Measurements from ENCODE around the gene ABCD4. TPM values are rescaled to one million over a fixed set of nuclear protein-coding genes. Genes with fewer than 3 reads are reported as not detected.

ABCD4 gene
- total and polyA plus RNA-seq, 2 of the 4 experiments (the other 2 are of a cell fraction): 12.2 to 20.4 TPM

DNA sequence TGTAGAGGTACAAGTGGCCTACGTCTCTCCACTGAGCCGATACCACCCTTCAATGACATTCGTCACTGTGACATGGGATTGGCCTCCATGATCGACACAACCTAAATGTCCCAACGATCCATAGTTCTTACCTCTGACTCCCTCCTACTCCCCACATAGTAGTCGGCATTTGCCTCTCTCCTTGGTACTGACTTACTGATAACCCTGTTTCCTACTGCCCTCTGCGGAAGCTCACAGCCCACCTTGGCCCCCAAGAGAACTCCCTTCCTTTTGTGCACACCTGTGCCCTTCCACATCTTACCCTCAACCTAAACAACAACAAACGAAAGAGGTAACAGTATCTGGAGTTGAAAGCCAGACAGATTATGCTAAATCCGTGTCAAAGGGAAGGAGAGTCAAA, 39.6 kb downstream of the ABCD4 start:
- no peaks in the 10 kb centered on the region for H3K9me3 ChIP-seq (ENCODE audit: control insufficient read depth, insufficient read depth, low read length)
- no peak overlapping the region for H3K56ac ChIP-seq (ENCODE audit: extremely low read depth, insufficient read depth, low read length)
- H4K5ac ChIP-seq (ENCODE audit: low read depth, low read length): no peak overlapping the region
- H2AK9ac ChIP-seq (replicated peaks; ENCODE audit: low read depth, low read length, poor library complexity): no peak overlapping the region
- H3K4me3 ChIP-seq (ENCODE audit: insufficient read depth, low read depth, low read length): no peak overlapping the region
- no peaks in the 10 kb centered on the region for H3K79me1 ChIP-seq (ENCODE audit: low read depth in 1 of 2, low read length in 2 of 2)
- no peak overlapping the region for H2BK20ac ChIP-seq (ENCODE audit: low read depth, low read length)
- WGBS, 2 experiments (ENCODE audit: extremely low coverage in 2 of 2, insufficient read length in 1 of 2): 67% methylated on average over 8 of the region's 9 CpGs; no CpG with 5 or more reads in 1 of the 2 experiments
- TF ChIP-seq NFE2L2 (IDR thresholded peaks at IDR 0.05; ENCODE audit: low read depth, low read length): no peak
- no peak for TF ChIP-seq CHD1 (IDR thresholded peaks at IDR 0.05; ENCODE audit: low read depth, low read length)
- no peak for TF ChIP-seq RFX5 (IDR thresholded peaks at IDR 0.05; ENCODE audit: low read depth, low read length)
- TF ChIP-seq MAZ (IDR thresholded peaks at IDR 0.05; ENCODE audit: borderline replicate concordance, low read depth, low read length): no peak
- no peak for TF ChIP-seq RCOR1 (IDR thresholded peaks at IDR 0.05; ENCODE audit: insufficient replicate concordance, low read length)
- no peak for TF ChIP-seq CEBPB (IDR thresholded peaks at IDR 0.05; ENCODE audit: low read depth, low read length)
- TF ChIP-seq SMC3 (IDR thresholded peaks at IDR 0.05; ENCODE audit: low read depth, low read length): no peak
- no peak for TF ChIP-seq MAFK (IDR thresholded peaks at IDR 0.05; ENCODE audit: low read depth, low read length)
- no peak for TF ChIP-seq BHLHE40 (IDR thresholded peaks at IDR 0.05; ENCODE audit: low read depth, low read length)
- TF ChIP-seq, protein P1, sequence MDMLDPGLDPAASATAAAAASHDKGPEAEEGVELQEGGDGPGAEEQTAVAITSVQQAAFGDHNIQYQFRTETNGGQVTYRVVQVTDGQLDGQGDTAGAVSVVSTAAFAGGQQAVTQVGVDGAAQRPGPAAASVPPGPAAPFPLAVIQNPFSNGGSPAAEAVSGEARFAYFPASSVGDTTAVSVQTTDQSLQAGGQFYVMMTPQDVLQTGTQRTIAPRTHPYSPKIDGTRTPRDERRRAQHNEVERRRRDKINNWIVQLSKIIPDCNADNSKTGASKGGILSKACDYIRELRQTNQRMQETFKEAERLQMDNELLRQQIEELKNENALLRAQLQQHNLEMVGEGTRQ (IDR thresholded peaks at IDR 0.05; ENCODE audit: low read depth, low read length): no peak
- TF ChIP-seq, protein P2, sequence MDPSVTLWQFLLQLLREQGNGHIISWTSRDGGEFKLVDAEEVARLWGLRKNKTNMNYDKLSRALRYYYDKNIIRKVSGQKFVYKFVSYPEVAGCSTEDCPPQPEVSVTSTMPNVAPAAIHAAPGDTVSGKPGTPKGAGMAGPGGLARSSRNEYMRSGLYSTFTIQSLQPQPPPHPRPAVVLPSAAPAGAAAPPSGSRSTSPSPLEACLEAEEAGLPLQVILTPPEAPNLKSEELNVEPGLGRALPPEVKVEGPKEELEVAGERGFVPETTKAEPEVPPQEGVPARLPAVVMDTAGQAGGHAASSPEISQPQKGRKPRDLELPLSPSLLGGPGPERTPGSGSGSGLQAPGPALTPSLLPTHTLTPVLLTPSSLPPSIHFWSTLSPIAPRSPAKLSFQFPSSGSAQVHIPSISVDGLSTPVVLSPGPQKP (IDR thresholded peaks at IDR 0.05; ENCODE audit: borderline replicate concordance, low read depth, low read length): no peak
- no peak for TF ChIP-seq RAD21 (IDR thresholded peaks at IDR 0.05; ENCODE audit: low read length)
- TF ChIP-seq, protein P3, sequence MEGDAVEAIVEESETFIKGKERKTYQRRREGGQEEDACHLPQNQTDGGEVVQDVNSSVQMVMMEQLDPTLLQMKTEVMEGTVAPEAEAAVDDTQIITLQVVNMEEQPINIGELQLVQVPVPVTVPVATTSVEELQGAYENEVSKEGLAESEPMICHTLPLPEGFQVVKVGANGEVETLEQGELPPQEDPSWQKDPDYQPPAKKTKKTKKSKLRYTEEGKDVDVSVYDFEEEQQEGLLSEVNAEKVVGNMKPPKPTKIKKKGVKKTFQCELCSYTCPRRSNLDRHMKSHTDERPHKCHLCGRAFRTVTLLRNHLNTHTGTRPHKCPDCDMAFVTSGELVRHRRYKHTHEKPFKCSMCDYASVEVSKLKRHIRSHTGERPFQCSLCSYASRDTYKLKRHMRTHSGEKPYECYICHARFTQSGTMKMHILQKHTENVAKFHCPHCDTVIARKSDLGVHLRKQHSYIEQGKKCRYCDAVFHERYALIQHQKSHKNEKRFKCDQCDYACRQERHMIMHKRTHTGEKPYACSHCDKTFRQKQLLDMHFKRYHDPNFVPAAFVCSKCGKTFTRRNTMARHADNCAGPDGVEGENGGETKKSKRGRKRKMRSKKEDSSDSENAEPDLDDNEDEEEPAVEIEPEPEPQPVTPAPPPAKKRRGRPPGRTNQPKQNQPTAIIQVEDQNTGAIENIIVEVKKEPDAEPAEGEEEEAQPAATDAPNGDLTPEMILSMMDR (conservative IDR thresholded peaks at IDR 0.05; ENCODE audit: low read depth, low read length): no peak
- TF ChIP-seq FOS (IDR thresholded peaks at IDR 0.05; ENCODE audit: low read depth, low read length): no peak
- TF ChIP-seq MXI1 (IDR thresholded peaks at IDR 0.05; ENCODE audit: borderline replicate concordance, low read depth, low read length): no peak
- no peak overlapping the region for H3K4me2 ChIP-seq (ENCODE audit: low read depth, low read length)
- no peak overlapping the region for H3K23ac ChIP-seq (ENCODE audit: low read depth, low read length)
- H2BK5ac ChIP-seq (ENCODE audit: low read depth, low read length, poor library complexity, severe bottlenecking): no peak overlapping the region
- no peaks in the 10 kb centered on the region for H3K4me1 ChIP-seq (ENCODE audit: control insufficient read depth, insufficient read depth, low read length)
- no peaks in the 10 kb centered on the region for H4K20me1 ChIP-seq (ENCODE audit: insufficient read depth, low read length)
- no peak overlapping the region for H4K91ac ChIP-seq (ENCODE audit: insufficient read depth, low read depth, low read length)
- no peak for ATAC-seq (ENCODE audit: low read depth)
- no peak overlapping the region for H3K4ac ChIP-seq (ENCODE audit: low read depth, low read length)
- in situ Hi-C loops (cut with MboI; ENCODE audit: low sequenced_read_pairs): no loop called here
- no peak overlapping the region for H3K9ac ChIP-seq (ENCODE audit: low read depth, low read length)
- POLR2A ChIA-PET (ENCODE audit: unreplicated experiment): no interaction called here
- H3K9me1 ChIP-seq (ENCODE audit: insufficient read depth, low read length): peaks cover 6% of the 10 kb centered on the region; the same call in 1 of the 2 replicates
- H2BK120ac ChIP-seq (ENCODE audit: low read depth, low read length): no peak overlapping the region
- dilution Hi-C loops (cut with HindIII; ENCODE audit: low sequenced_read_pairs, unreplicated experiment): no loop called here
- no peak overlapping the region for H3K14ac ChIP-seq (replicated peaks; ENCODE audit: low read depth, low read length)
- no peaks in the 10 kb centered on the region for H3K36me3 ChIP-seq (ENCODE audit: control insufficient read depth, insufficient read depth, low read length)
- no TSS peak for BruUV-seq (replicated peaks)
- H3K27ac ChIP-seq (ENCODE audit: insufficient read depth, low read length): no peak overlapping the region
- no peak overlapping the region for H4K8ac ChIP-seq (ENCODE audit: low read depth in 2 of 2, low read length in 2 of 2)
- no peak for DNase-seq
- no peak overlapping the region for H3K18ac ChIP-seq (ENCODE audit: low read depth, low read length)
- intact Hi-C loops (cut with micrococcal nuclease): no loop called here
- peaks cover 42% of the 10 kb centered on the region for H3K27me3 ChIP-seq (ENCODE audit: control insufficient read depth, insufficient read depth, low read length)
- H2AK5ac ChIP-seq (ENCODE audit: low read depth, low read length): no peak overlapping the region
- CTCF ChIA-PET: interaction anchor here (0.7 kb wide), 1 partner anchor 10 kb away, joined by 4 read pairs; no protein-coding TSS in a partner anchor
- no peak overlapping the region for H2AFZ ChIP-seq (replicated peaks; ENCODE audit: low read length, poor library complexity)
- H2BK15ac ChIP-seq (ENCODE audit: low read depth, low read length): no peak overlapping the region

Measured in IMR-90 (cell line).